WI38 (cell line): ENCODE data around the gene CENPC.
"Not testable (repeated sequence)": the region's sequence is repeated elsewhere in the genome, so short reads cannot be mapped to it uniquely, and the experiment has no call there.

Experiments used
- H3K4me3 ChIP-seq: 2 replicates; pipeline ENCODE4 v1.5.1; 2011; ENCODE audit warnings: low read depth, mild to moderate bottlenecking, control low read depth, low read length
- CTCF ChIP-seq: IDR thresholded peaks from 2 replicates; pipeline ENCODE4 v1.5.1; 2012; ENCODE audit warnings: low read depth, mild to moderate bottlenecking, control low read depth, low read length

The CENPC gene

GRCh38 chr4:67456577-67457196 lies 88.6 kb downstream of the CENPC start:
- no peak for TF ChIP-seq CTCF
- H3K4me3 ChIP-seq = no peak overlapping the region

GRCh38 chr4:67452846-67453205 lies 92.5 kb downstream of the CENPC start:
- H3K4me3 ChIP-seq = not testable (repeated sequence)

GRCh38 chr4:67452100-67452845 lies 93.0 kb downstream of the CENPC start:
- no peak overlapping the region for H3K4me3 ChIP-seq
- no peak for TF ChIP-seq CTCF

GRCh38 chr4:67451464-67451863 lies 93.8 kb downstream of the CENPC start:
- no peak overlapping the region for H3K4me3 ChIP-seq
- no peak for TF ChIP-seq CTCF

GRCh38 chr4:67448621-67449020 lies 96.7 kb downstream of the CENPC start:
- H3K4me3 ChIP-seq = no peak overlapping the region
- TF ChIP-seq CTCF = no peak

GRCh38 chr4:67447873-67448272 lies 97.4 kb downstream of the CENPC start:
- no peak overlapping the region for H3K4me3 ChIP-seq
- TF ChIP-seq CTCF = no peak

GRCh38 chr4:67446811-67447210 lies 98.5 kb downstream of the CENPC start:
- H3K4me3 ChIP-seq = no peak overlapping the region
- no peak for TF ChIP-seq CTCF

- H3K4me3 ChIP-seq = not testable (repeated sequence)
Observed at GRCh38 chr4:67445881-67446280, 99.4 kb downstream of the CENPC start.
